GM12891 (cell line): ENCODE measurements around the gene CTDP1.

Source experiments
- PAX5 ChIP-seq: IDR thresholded peaks from 2 replicates; pipeline ENCODE4 v1.6.1; 2011; ENCODE audit warnings: low read length, moderate library complexity, mild to moderate bottlenecking; ENCODE audit not compliant: insufficient read depth, severe bottlenecking
- POLR2A ChIP-seq: IDR thresholded peaks from 2 replicates; pipeline ENCODE4 v1.6.1; 2011; ENCODE audit warnings: low read depth, low read length, control low read depth
- POLR2AphosphoS5 ChIP-seq: IDR thresholded peaks from 2 replicates; pipeline ENCODE4 v1.6.1; 2011; ENCODE audit warnings: low read depth, low read length, control low read depth
- POU2F2 ChIP-seq: IDR thresholded peaks from 2 replicates; pipeline ENCODE4 v1.6.1; 2011; ENCODE audit warnings: low read depth, mild to moderate bottlenecking, control low read depth, low read length, moderate library complexity
- SPI1 ChIP-seq: IDR thresholded peaks from 2 replicates; pipeline ENCODE4 v1.6.1; 2011; ENCODE audit warnings: low read depth, low read length, control low read depth
- TAF1 ChIP-seq: IDR thresholded peaks from 2 replicates; pipeline ENCODE4 v1.6.1; 2011; ENCODE audit warnings: low read depth, low read length, control low read depth

- TF ChIP-seq POLR2A (no peak), POLR2AphosphoS5 (no peak), TAF1 (no peak), SPI1 (no peak), PAX5 (no peak), POU2F2 (no peak)
Measured at GRCh38 chr18:79695856-79696850, 16.6 kb downstream of the CTDP1 start.
